ENCODE measurements around the gene GALNT4.

GALNT4 gene

GRCh38 chr12:89524541-89525304 lies at the start of gene GALNT4:
GALNT4 (minus strand) TSS chr12:89524796; CDS start chr12:89524549, 247 bp downstream.
- DNase-seq: peak; percentile 60

GRCh38 chr12:89573051-89573810 lies 48.6 kb upstream of the GALNT4 start:
- DNase-seq: no peak

DNA sequence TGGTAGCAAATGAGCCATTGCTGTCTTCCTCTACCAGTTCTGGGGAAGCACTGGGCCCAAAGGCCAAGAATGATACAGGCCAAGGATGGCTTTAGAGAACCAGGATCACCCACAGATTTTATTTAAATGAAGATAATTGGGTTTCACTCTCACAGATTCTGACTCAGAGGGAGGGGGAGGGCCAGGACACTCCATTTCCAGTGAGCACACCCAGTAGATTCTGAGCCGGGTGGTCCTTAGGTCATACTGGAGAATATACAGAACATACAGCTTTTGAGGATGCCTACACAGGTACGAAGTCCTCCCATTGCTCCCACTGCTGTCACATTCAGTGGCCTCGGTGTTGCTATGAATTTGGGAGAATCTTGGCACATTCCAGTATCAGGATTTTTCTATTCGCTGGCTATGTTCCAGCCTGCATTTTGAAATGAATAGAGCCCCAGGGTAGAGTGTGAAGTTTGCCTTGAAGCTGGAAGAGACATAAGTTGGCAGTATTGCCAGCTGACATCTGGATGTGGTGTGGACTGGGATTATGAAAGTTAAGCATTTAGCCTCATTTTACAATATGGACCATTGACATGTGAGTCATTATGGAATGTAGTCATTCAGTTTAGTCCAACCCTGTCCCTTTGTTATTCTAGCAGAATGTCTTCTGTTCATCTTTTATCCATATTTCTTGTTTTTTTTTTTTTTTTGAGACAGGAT lies 47.0 kb upstream of the GALNT4 start:
- no peak for DNase-seq

DNA sequence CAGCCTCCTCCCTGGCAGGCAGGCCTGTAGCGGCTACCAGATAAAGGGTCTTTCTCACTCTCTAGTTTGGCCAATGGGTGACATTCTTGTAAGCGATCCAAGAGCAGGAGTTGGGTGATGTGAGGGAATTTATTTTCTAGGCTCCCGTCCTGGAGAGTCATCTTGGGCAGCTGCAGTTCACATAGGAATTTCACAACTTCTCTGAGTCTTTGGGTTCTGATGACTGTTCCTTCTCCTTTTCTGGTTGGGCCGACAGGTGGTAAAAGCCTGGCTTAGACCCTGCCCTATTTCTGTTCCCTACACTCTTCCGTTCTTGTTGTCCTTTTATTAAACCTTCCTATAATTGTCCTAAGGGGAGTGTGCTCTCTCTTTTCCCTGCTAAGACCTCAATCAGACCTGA lies 43.9 kb upstream of the GALNT4 start:
- no peak for DNase-seq

DNA sequence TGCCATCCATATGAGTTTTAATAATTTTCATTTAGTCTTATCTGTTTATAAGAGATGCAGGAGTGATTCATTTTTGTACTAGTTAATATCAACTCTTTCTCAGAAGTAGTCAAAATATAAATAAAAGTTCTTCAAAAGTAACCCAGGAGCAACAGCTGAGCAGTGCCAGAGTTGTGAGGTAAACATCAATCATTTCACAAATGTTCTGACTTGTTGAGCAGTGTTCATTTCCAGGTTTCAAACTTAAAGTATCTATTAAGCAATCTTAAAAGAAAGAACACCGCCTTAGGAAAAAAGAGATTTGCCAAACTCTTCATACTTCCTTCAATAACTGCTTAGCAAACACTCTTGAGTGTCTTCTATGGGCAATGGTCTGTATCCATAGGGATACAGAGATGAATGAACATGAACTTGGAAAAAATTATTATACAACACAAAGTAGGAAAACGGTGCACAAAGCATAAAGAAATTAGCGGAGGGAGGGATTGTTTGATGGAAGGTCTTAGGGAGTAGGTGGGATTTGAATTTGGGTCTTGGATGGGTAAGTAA lies 43.2 kb upstream of the GALNT4 start:
- no peak for DNase-seq

DNA sequence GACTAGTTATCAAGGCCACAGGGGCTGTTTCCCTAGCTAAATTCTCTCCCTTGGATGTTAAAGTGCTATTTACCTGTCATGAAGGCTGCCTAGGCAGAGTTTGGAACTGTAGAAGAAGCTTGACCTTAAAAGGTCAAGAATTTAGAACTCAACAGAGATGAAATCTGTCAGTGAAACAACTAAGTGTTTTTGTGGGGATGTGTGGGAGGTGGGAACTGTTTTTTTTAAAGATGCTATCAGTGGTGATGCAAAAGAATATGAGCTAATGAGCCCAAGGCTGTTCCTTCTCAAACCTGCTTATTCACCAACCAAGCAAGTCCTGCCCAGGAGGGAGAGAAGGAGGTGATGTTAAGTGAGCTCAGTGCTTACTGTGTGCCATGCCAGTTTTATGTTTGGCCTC lies 42.0 kb upstream of the GALNT4 start:
- DNase-seq: no peak

DNA sequence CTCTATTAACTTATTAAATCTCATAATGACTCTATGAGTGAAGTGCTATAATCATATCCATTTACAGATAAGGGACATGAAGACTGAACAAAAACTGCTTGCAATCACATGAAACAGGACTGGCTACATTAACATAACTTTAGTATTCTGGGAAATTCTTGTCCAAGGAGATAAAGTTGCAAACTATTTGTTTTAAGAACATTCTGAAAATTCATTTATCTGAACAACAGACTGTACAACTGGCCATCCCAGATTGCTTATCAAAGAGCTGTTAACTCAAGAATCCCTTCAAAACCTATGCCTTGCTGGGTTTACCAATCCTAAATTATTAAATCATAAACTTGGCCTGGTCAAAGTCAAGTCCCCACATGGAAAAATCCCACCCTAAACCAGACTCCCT lies 40.4 kb upstream of the GALNT4 start:
- DNase-seq: no peak

GRCh38 chr12:89559753-89560152 lies 35.2 kb upstream of the GALNT4 start:
- DNase-seq: no peak

GRCh38 chr12:89556976-89557375 lies 32.4 kb upstream of the GALNT4 start:
- no peak for DNase-seq

DNA sequence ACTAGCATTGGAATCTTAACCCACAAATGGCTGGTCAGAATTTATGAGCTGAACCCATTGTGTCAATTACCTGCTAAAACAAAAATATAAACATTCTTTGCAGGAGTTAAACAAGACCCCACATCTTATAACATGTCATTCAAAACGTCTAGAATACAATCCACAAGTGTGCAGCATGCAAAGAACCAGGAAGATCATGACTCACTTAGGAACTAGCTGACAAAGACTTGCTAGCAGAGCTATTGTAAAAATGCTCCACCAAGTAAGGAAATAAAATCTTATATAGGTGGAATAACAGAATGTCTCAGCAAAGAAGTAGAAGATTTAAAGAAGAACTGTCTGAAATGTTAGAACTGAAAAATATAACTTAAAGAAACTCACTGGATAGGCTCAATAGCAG lies 27.8 kb upstream of the GALNT4 start:
- no peak for DNase-seq

DNA sequence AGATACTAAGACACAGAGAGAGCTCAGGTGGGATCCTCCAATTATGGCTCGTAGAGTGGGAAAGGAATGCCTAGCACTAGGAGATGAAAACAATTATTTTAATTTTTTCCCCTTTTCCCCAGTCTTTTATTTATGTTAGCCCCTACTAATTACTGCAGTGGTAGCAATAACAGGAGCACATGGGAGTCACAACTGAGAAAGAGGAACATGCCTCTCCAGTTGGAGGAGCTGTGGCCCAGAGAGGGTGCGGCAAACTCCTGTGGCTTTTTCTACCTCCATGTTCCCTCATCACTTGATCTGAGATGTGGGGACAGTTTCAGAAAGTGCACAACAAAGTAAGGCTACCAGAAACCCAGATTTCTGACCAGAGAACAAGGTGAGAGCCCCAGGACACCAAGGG lies 27.2 kb upstream of the GALNT4 start:
- no peak for DNase-seq

- no peak for DNase-seq
These were observed 22.5 kb upstream of the GALNT4 start for GRCh38 chr12:89547101-89547500.

GRCh38 chr12:89546151-89546550 lies 21.6 kb upstream of the GALNT4 start:
- DNase-seq: no peak

- no peak for DNase-seq
These were observed 20.1 kb upstream of the GALNT4 start for GRCh38 chr12:89544681-89545184.

DNA sequence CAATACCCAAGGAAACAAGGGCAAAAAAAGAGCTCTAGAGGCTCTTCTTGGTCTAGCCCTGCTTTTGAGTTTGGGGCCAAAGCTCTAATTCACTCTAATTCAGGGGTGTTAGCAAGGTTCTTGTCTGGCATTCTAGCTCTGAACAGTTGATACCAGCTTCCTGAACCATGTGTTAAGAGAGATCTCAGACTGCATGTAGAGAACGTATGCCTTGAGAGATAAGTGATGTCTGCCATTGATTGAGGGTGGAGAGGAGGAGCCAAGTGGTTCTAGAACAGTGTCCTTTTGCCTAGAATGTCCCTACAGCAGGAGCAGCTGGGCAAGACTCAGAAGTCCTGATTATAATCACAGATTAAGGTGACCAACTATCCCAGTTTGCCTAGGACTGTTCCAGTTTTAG lies 19.4 kb upstream of the GALNT4 start:
- DNase-seq: no peak

DNA sequence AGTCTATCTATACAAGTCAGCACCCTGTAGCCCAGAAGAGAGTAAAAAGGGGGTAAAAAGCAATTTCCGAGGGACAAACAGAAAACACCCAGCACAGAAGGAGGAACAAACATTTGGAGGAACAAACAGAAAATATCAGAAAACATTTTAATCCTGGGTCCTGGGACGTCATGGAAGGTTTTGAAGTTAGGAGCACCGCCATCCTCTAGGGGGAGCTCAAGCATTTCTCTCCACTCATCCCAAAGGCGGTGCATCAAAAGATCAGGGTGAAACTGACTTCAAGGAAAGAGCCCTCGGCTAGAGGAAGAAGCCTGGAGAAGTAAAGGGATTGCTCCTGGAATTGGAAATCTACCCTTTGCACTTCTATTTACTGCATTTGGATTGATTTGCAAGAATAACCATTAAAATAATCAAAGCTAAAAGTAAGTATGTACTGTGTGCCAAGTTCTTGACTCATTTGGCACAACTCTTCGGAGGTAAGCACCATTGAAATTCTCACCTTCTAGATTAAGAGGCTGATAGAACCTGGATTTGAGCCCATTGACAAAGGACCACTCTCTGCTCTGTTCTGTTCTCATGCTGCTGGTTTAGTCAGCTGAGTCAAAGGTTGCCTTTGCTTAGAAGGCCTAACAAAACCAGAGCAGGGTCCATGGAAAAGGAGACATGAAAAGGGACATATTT lies 18.5 kb upstream of the GALNT4 start:
- DNase-seq: no peak

- no peak for DNase-seq
These were observed 17.6 kb upstream of the GALNT4 start for GRCh38 chr12:89542236-89542635.

GRCh38 chr12:89540586-89540985 lies 16.0 kb upstream of the GALNT4 start:
- no peak for DNase-seq

- DNase-seq: no peak
These were observed 15.0 kb upstream of the GALNT4 start for GRCh38 chr12:89539426-89540223.

- DNase-seq: no peak
These were observed 14.3 kb upstream of the GALNT4 start for GRCh38 chr12:89538897-89539296.

GRCh38 chr12:89537389-89537788 lies 12.8 kb upstream of the GALNT4 start:
- no peak for DNase-seq

GRCh38 chr12:89529738-89530137 lies 5.1 kb upstream of the GALNT4 start:
- DNase-seq: no peak
